Measurements from ENCODE around the gene MTIF3. TPM values are rescaled to one million over a fixed set of nuclear protein-coding genes. Genes with fewer than 3 reads are reported as not detected.

The MTIF3 gene
- total and polyA plus RNA-seq, 12 donors = 103 to 217 (median 122) TPM

- Histone ChIP-seq H3K36me3 (no peaks in the 10 kb centered on the region), H3K27ac (no peak overlapping the region), H3K4me3 (no peak overlapping the region), H3K9me3 (no peaks in the 10 kb centered on the region), H3K27me3 (peaks cover 0 to 28% (median 3%) of the 10 kb centered on the region in 7 donors), H3K4me1 (no peaks in the 10 kb centered on the region)
- ATAC-seq (no peak), DNase-seq (no peak)
- TF ChIP-seq, protein P1, sequence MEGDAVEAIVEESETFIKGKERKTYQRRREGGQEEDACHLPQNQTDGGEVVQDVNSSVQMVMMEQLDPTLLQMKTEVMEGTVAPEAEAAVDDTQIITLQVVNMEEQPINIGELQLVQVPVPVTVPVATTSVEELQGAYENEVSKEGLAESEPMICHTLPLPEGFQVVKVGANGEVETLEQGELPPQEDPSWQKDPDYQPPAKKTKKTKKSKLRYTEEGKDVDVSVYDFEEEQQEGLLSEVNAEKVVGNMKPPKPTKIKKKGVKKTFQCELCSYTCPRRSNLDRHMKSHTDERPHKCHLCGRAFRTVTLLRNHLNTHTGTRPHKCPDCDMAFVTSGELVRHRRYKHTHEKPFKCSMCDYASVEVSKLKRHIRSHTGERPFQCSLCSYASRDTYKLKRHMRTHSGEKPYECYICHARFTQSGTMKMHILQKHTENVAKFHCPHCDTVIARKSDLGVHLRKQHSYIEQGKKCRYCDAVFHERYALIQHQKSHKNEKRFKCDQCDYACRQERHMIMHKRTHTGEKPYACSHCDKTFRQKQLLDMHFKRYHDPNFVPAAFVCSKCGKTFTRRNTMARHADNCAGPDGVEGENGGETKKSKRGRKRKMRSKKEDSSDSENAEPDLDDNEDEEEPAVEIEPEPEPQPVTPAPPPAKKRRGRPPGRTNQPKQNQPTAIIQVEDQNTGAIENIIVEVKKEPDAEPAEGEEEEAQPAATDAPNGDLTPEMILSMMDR (IDR thresholded peaks at IDR 0.05) = no peak
- WGBS, 2 donors = 79 to 85% methylated on average over 14 of the region's 14 CpGs
- intact Hi-C loops (cut with DNase I) = no loop called here
Measured at GRCh38 chr13:27395007-27395510, 55.3 kb downstream of the MTIF3 start.

GRCh38 chr13:27393101-27393500 is 57.3 kb downstream of the MTIF3 start:
- TF ChIP-seq, protein P1 (IDR thresholded peaks at IDR 0.05) = no peak
- intact Hi-C loops (cut with DNase I) = no loop called here
- WGBS, 2 donors = 70 to 79% methylated on average over 4 of the region's 4 CpGs
- Histone ChIP-seq H3K27me3 (peaks cover 0 to 28% (median 3%) of the 10 kb centered on the region in 7 donors), H3K4me3 (no peak overlapping the region), H3K4me1 (no peaks in the 10 kb centered on the region), H3K27ac (no peak overlapping the region), H3K9me3 (no peaks in the 10 kb centered on the region), H3K36me3 (no peaks in the 10 kb centered on the region)
- ATAC-seq (no peak), DNase-seq (no peak)

- no peak overlapping the region for H3K27ac ChIP-seq
- ATAC-seq (no peak), DNase-seq (no peak)
- no peaks in the 10 kb centered on the region for H3K4me1 ChIP-seq
- H3K4me3 ChIP-seq = no peak overlapping the region
- H3K9me3 ChIP-seq = no peaks in the 10 kb centered on the region
- H3K36me3 ChIP-seq = no peaks in the 10 kb centered on the region
- H3K27me3 ChIP-seq = peaks cover 0 to 14% (median 3%) of the 10 kb centered on the region in 7 donors
- intact Hi-C loops (cut with DNase I) = no loop called here
- TF ChIP-seq, protein P1 (IDR thresholded peaks at IDR 0.05) = no peak
- WGBS, 2 donors = 63 to 71% methylated on average over 2 of the region's 2 CpGs
Measured at GRCh38 chr13:27391471-27391870, 58.9 kb downstream of the MTIF3 start.

- ATAC-seq = no peak
- WGBS, 2 donors = 85 to 90% methylated on average over 7 of the region's 7 CpGs
- intact Hi-C loops (cut with DNase I) = loop anchor here in 3 of 10 donors (10.0 kb wide), 2 partner anchors 135 to 145 kb away; no protein-coding TSS in a partner anchor
Measured at GRCh38 chr13:27389891-27390290, 60.5 kb downstream of the MTIF3 start.

More at GRCh38 chr13:27389891-27390290, 60.5 kb downstream of the MTIF3 start:
- Histone ChIP-seq H3K4me3 (no peak overlapping the region), H3K9me3 (no peaks in the 10 kb centered on the region), H3K27me3 (peaks cover 0 to 4% (median 0%) of the 10 kb centered on the region in 7 donors), H3K36me3 (no peaks in the 10 kb centered on the region), H3K27ac (no peak overlapping the region), H3K4me1 (no peaks in the 10 kb centered on the region)
- DNase-seq = no peak
- TF ChIP-seq, protein P1 (IDR thresholded peaks at IDR 0.05) = no peak

Measured in heart right ventricle (tissue), 16 donors.